Measurements from ENCODE around the gene MEGF10. TPM values are rescaled to one million over a fixed set of nuclear protein-coding genes. Genes with fewer than 3 reads are reported as not detected.

Gene MEGF10
- total and polyA plus RNA-seq, 10 of the 15 experiments (the other 5 are each of a cell fraction or from before 2014, with no cell fraction given): 0.03 to 0.21 (median 0.05) TPM; not detected in 5

DNA sequence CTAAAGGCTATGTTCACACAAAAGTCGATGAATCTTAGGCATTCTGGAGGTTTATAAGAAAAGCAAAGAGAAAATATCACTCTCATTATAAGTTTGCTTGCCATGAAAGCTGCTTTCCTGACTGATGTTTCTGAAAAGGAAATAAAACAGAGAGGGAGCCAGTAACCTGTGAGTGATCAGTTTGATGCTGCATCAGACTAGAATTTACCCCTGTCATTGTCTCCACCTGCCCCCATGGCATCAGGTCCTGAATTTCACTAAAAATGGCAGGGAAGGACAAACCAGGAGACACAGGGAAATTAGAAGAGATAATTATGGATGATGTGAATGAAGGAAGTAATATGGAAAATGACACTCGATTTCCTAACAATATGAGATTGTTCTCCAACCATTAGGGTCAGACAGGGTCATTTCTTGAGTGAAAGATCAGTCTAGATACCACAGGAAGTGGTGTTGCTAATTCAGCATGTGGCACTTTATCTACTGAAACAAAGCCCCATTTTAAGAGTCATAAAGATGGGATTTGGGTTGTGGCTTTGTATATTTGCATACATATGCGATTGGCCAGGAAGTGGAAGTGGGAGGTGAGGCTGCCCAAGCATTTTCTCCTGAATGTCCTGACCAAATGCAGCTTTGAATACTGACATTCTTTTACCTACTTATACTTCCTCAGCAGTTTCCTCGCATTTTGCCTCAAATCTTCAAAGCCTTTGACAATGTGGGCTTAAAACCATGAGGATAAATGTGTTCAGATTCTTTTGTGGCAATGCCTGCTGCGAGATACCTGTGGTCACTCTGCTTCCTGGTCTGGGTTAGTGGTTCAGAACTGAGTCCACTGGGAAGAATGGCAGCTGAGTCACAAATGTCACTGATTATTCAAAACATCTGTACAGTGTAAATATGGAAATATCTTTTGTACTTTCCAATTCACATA is 29.7 kb downstream of the MEGF10 start (continued):
- TF ChIP-seq, protein P1, sequence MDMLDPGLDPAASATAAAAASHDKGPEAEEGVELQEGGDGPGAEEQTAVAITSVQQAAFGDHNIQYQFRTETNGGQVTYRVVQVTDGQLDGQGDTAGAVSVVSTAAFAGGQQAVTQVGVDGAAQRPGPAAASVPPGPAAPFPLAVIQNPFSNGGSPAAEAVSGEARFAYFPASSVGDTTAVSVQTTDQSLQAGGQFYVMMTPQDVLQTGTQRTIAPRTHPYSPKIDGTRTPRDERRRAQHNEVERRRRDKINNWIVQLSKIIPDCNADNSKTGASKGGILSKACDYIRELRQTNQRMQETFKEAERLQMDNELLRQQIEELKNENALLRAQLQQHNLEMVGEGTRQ (IDR thresholded peaks at IDR 0.05; ENCODE audit: borderline replicate concordance, low read depth, low read length): no peak
- TF ChIP-seq, protein P2, sequence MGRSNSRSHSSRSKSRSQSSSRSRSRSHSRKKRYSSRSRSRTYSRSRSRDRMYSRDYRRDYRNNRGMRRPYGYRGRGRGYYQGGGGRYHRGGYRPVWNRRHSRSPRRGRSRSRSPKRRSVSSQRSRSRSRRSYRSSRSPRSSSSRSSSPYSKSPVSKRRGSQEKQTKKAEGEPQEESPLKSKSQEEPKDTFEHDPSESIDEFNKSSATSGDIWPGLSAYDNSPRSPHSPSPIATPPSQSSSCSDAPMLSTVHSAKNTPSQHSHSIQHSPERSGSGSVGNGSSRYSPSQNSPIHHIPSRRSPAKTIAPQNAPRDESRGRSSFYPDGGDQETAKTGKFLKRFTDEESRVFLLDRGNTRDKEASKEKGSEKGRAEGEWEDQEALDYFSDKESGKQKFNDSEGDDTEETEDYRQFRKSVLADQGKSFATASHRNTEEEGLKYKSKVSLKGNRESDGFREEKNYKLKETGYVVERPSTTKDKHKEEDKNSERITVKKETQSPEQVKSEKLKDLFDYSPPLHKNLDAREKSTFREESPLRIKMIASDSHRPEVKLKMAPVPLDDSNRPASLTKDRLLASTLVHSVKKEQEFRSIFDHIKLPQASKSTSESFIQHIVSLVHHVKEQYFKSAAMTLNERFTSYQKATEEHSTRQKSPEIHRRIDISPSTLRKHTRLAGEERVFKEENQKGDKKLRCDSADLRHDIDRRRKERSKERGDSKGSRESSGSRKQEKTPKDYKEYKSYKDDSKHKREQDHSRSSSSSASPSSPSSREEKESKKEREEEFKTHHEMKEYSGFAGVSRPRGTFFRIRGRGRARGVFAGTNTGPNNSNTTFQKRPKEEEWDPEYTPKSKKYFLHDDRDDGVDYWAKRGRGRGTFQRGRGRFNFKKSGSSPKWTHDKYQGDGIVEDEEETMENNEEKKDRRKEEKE (IDR thresholded peaks at IDR 0.05): no peak
- TF ChIP-seq YBX1 (IDR thresholded peaks at IDR 0.05) (no peak), ZSCAN29 (IDR thresholded peaks at IDR 0.05) (no peak), NR2F1 (conservative IDR thresholded peaks at IDR 0.05) (peak; percentile 85), SREBF2 (IDR thresholded peaks at IDR 0.05; ENCODE audit: low read length) (no peak), RUNX3 (IDR thresholded peaks at IDR 0.05; ENCODE audit: low read length) (peak; percentile 88), EED (IDR thresholded peaks at IDR 0.05; ENCODE audit: low read depth) (peak; percentile 59; the same call in 1 of the 2 replicates), BRCA1 (IDR thresholded peaks at IDR 0.05; ENCODE audit: low read depth, low read length) (no peak), POLR2AphosphoS5 (IDR thresholded peaks at IDR 0.05; ENCODE audit: low read length) (no peak), KLF5 (IDR thresholded peaks at IDR 0.05; ENCODE audit: partially characterized antibody) (no peak), MTA2 (IDR thresholded peaks at IDR 0.05; ENCODE audit: low read depth) (no peak), KAT2A (conservative IDR thresholded peaks at IDR 0.05; ENCODE audit: control insufficient read depth, low read depth, low read length) (no peak), NR2C2 (IDR thresholded peaks at IDR 0.05; ENCODE audit: borderline replicate concordance, control insufficient read depth, insufficient read length, low read depth) (no peak), CEBPB (IDR thresholded peaks at IDR 0.05; ENCODE audit: borderline replicate concordance in 1 of 2, low read depth in 2 of 2, low read length in 2 of 2) (peak in 1 of 2 experiments; percentile 51; a peak in 1 of 4 replicates), ATF7 (IDR thresholded peaks at IDR 0.05; ENCODE audit: low read depth) (no peak), ZBED1 (IDR thresholded peaks at IDR 0.05; ENCODE audit: borderline replicate concordance) (no peak), CBX3 (IDR thresholded peaks at IDR 0.05; ENCODE audit: borderline replicate concordance, low read depth) (no peak), RAD21 (IDR thresholded peaks at IDR 0.05; ENCODE audit: insufficient read depth, low read depth, low read length) (no peak), ESRRA (IDR thresholded peaks at IDR 0.05; ENCODE audit: low read length) (no peak), SMARCA5 (IDR thresholded peaks at IDR 0.05) (no peak), NRF1 (conservative IDR thresholded peaks at IDR 0.05; ENCODE audit: low read depth, low read length) (no peak)
- TF ChIP-seq, protein P3, sequence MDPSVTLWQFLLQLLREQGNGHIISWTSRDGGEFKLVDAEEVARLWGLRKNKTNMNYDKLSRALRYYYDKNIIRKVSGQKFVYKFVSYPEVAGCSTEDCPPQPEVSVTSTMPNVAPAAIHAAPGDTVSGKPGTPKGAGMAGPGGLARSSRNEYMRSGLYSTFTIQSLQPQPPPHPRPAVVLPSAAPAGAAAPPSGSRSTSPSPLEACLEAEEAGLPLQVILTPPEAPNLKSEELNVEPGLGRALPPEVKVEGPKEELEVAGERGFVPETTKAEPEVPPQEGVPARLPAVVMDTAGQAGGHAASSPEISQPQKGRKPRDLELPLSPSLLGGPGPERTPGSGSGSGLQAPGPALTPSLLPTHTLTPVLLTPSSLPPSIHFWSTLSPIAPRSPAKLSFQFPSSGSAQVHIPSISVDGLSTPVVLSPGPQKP (IDR thresholded peaks at IDR 0.05; ENCODE audit: low read depth, low read length): no peak
- TF ChIP-seq, protein P4, sequence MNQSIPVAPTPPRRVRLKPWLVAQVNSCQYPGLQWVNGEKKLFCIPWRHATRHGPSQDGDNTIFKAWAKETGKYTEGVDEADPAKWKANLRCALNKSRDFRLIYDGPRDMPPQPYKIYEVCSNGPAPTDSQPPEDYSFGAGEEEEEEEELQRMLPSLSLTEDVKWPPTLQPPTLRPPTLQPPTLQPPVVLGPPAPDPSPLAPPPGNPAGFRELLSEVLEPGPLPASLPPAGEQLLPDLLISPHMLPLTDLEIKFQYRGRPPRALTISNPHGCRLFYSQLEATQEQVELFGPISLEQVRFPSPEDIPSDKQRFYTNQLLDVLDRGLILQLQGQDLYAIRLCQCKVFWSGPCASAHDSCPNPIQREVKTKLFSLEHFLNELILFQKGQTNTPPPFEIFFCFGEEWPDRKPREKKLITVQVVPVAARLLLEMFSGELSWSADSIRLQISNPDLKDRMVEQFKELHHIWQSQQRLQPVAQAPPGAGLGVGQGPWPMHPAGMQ (IDR thresholded peaks at IDR 0.05; ENCODE audit: borderline replicate concordance): no peak
